Stimulated activated CD8-positive, alpha-beta memory T cell treated with anti-CD3 and anti-CD28 coated beads, Interleukin-15, amount 100 ng/mL, for 24 hours (primary cell): Measurements from ENCODE around the gene MAP4K5.

Experiments used
- DNase-seq: peaks from one replicate; pipeline ENCODE4 v3.0.0-alpha.2; 2020; ENCODE audit warnings: low read depth

MAP4K5 gene

DNA sequence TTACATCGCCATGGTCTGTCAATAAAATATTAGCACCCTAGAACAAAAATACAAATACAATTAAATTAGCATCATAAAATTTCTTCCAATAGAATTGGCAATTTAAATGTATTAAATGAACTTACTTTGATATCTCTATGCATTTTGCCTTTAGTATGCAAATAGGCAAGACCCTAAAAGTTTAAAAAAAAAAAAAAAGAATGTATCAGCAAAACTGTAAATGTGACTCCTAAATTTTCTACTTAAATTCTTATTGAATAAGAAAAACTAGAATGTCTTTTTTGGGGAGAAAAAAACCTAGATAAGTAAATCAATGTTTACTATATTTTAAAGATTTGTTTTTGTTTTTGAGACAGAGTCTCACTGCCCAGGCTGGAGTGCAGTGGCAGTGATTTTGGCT, 56.2 kb downstream of the MAP4K5 start:
- DNase-seq, result no peak

DNA sequence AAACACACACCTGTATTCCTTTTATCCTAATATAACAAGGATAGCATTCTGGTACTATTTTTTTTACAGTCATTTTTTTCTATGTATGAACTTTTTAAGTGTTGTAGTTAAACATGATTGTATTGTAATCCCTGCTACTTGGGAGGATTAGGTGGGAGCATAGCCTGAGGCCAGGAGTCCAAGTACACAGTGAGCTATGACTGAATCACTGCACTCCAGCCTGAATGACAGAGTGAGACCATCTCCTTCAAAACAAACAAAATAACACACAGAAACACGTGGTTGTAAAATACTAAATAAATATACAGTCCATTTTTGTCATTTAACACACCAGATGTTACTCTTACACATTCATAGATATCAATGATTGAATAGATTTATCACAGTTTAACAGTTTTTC, 56.9 kb downstream of the MAP4K5 start:
- no peak for DNase-seq

DNA sequence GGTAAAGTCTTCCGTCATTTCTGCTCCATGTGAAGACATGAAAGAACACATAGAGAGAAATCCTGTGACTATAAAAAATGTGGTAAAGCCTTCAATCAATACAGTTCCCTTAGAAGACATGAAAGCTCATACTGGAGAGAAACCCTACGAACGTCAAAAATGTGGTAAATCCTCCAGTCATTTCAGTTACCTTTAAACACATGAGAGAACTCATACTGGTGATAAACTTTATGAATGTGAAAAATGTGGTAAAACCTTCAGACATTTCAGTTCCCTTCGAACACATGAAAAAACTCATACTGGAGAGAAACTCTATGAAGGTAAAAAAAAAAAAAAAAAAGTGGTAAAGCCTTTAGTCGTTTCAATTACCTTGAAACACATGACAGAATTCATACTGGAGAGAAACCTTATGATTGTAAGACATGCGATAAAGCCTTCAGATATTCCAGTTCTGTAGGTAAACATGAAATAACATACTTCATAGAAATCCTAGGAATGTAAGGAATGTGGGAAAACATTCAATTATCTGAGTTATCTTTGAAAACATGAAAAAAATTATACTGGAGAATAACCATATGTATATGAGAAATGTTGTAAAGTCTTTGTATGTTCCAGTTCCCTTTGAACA, 60.4 kb downstream of the MAP4K5 start:
- DNase-seq, result no peak

DNA sequence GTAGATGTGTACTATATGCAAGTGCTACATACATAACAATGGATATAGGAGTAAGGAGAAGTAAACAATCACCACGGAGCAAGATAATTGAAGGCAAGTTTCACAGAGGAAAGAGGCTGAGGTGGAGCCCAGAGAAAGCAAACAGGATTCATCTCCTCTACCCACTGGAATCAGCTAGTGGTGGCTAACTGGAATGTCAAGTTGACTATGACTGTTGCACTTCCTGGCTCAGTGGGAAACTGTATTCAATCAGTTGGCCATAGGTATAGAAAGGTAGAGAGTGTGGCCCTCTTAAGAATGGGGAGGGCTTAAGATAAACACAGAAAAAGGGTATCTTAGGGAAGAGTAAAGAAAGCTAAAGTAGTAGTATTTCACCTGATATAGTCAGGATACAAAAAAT, 62.4 kb downstream of the MAP4K5 start:
- DNase-seq, result no peak

DNA sequence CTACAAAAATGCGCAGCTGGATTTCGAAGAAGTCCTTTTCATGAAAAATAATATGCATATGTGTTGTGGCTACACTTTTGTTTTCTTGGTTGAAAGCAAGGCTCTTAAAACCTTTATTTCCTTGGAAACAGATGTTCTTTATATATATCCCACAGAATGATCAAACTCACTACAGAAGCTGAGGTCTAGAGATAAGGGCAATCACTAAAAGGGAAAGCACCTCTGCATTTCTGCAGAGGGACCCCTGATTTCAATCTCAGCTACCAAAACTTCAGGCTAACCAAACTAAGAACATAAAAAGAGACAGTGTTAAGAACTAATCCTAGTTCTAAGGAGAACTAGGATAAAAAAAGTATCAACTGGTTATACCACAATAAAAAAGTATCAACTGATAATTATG, 70.3 kb downstream of the MAP4K5 start:
- DNase-seq, result no peak

DNA sequence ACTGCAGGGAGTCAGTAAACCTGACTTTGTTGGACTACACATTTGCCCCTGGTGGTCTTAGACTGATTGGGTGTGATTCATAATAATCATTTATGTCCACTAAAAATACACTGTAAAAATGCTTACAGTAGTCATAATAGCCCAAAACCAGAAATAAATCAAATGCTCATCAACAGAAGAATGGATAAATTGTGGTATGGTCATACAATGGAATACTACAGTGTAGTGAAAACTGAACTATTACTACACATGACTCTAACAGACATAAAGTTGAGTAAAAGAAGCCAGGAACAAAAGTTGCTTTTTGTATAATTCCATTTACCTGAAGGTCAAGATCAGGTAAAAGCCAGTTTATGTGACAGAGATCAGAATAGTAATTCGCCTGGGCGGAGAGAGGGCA, 78.5 kb downstream of the MAP4K5 start:
- no peak for DNase-seq

DNA sequence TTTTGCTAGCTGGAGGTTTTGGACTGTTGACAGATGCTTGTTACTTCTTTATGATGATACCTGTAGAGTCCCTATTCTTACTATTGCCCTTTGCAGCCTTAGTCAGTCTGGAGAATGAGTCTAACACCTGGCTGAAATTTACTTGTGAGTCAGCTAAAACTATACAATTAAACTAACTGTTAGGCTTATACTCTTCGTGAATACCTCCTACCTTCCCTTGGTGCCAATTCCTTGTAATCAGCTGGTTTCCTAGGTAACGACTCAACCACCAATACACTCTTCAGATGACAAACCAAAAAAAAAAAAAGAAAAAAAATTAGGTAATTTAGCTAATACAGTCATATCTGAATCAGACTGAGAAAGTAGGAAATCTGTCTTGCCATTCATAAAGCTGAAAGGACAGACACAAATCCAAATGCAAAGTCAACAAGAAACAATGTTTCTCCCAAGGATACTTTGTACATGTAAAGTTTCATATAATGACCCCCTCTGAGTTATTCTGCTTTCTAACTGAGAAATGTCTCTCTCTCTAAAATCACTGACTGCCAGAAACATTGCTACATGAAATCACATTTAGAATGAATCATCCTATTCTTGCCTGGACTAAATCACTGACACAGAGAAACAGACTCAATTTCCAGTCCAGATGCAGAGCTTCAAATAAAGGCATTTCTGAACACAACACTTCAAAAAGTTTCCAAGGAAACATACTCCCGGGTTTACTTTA, 79.2 kb downstream of the MAP4K5 start:
- DNase-seq, result no peak

DNA sequence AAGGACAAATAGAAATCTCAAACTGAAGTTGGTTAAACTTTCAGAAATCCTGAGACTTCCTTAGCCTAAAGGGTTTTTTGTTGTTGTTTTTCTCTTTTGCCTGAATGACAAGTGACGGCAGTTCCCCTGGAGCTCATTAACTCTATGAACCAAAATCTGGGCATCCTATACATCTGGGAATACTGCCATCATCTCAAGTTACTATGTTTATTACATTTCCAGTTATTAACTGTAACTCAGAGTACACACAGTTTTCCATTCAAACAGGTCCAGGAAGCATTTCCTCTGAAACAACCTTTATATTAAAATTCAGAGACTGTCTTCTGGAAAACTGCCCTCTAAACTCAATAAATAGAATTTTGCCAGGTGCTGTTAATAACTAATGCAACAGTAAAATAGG, 80.1 kb downstream of the MAP4K5 start:
- DNase-seq, result no peak

DNA sequence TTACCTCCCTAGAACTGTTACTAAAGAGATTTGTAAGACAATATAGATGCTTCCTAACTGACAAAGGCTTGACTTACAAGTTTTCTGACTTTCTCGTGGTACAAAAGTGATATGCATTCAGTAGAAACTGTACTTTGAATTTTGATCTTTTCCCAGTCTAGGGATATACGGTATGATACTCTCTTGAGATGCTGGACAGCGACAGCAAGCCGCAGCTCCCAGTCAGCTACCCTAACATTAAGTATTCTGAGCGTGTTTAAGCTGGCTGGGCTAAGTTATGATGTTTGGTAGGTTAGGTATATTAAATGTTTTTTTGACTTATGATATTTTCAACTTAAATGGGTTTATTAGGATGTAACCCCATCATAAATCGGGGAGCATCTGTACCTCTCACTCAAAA, 80.5 kb downstream of the MAP4K5 start:
- DNase-seq, result no peak

DNA sequence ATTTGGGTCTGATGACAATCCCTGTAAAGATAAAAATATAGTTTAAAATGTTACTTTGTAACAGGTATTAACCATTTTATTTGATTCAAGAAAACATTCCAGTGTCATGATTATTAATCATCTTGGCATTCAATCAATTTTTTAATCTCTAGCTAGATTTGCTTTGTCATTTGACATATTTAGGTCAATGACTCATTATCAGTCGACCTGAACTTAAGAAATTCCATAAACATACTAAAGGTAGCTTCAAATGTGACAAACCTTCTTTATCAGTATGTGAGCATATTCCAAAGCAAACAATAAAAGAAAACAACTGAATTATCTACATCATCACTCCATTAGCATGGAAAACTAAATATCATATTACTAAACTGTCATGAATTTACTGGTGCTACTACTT, 84.9 kb downstream of the MAP4K5 start:
- no peak for DNase-seq

DNA sequence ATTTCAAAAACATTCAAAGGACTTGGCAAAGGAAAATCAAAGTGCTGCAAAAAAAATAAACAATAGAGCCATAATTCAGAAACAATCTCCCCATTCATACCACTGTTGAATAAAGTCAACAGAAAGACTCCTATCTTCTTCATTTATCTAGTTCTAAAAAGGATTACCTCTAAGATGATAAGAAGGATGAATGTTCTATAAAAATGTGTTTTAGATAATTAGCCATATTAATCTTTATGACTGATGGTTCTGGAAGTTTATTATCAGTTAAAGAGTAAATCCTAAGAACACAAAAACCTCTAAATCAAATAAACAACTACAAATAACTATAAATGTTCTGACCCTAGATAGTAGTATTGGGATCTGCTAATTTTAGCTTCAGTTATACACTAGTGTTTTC, 97.8 kb downstream of the MAP4K5 start:
- no peak for DNase-seq

DNA sequence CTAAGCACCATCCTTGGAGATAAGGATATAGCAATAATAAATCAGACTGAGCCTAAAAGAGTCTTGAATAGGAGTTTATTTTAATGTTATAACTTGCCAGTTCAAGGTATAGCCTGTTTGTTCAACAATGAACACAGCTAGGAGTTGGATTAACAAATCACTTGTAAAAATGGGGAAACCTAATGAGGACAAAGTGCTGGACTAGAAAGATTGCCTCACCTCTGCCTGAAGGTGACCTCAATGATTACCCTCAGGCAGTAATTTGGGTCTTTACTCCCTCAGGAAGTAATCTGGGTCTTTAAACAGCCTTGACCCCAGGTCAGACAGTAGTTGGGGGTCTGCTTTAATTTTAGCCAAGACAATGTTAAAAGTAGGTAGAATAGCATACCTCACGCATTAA, 100.2 kb downstream of the MAP4K5 start:
- no peak for DNase-seq

DNA sequence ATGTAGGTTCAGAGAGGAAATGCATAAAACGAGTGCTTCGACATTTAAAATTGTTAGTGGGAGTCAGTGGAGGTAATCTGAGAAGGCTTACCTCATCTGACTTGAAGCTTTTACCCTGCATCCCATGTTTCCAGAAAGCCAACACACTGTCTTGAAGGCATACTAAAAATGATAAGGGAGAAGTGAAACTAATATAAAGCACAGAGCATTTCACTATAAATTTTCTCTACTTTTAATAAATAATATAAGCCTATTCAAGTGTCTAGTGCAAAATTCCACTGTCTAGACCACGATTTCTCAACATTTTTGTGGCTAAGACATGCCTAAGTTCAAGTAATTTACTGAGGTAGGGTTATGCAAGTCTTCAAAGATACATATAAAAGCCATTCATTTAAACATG, 106.6 kb downstream of the MAP4K5 start:
- DNase-seq, result no peak

DNA sequence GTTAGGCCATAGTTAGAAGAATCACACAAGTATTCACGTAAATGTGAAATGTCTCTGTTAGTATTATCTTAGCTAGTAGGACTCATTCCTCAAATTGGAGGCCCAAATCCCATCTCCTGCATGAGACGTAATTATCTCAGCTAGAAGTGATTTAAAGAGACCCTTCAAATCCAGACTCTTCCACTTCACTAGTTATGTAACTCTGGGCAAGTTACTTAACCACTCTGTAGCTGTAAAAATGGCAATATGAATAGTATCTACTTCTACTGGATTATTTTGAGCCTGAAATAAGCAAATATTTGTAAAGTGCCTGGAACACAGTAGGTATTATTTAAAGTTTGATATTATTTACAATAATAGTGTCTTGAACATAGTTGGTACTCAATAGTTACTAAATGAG, 107.3 kb downstream of the MAP4K5 start:
- DNase-seq, result no peak

DNA sequence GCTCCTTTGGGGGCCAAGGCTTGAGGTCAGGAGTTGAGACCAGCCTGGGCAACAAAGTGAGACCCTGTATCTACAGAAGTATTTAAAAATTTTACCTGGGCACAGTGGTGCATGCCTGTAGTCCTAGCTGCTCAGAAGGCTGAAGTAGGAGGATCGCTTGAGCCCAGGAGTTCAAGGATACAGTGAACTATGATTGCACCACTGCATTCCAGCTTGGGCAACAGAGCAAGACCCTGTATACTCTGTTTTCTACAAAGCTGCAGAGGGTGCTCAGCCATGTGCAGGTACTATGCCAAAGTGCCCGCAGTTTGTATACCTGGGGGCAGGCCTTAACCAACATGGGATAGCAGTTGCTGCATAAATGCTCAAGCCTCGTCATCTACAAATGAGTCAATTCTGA, 108.8 kb downstream of the MAP4K5 start:
- DNase-seq, result no peak

DNA sequence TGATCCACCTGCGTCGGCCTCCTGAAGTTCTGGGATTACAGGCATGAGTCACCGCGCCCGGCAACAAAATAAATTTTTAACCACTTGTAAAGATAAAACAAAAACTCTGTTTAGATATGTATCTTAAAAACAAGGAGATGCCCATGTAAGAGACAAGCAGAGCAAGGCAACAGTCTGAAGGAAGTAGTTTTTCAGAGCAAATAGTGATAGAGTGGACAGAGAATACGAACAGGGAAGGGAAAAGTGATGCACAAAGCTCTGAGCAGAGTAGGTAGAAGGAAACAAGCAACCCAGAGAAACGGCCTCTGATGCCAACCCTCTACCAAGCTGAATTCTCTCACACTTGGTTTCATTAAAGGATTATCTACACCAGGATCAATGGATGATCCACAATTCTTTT, 110.9 kb downstream of the MAP4K5 start:
- no peak for DNase-seq

DNA sequence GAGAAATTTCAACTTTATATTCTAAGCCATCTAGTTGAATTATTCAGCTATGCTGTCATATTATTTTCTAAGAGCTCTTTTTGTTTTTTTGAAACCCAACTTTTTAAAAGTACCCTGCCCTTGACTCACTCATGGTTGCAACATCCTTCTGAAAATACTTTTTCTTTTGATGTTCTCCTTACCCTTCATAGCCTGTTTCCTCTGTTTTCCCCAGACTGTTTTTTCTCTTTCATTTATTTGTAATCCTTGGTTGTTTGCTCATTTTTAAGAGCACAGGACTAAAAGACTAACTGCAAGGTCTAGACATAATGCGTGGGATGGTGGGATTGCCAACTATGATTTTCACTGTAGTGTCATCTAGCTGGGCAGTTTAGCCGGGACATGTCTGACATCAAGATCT, 114.5 kb downstream of the MAP4K5 start:
- DNase-seq, result no peak

DNA sequence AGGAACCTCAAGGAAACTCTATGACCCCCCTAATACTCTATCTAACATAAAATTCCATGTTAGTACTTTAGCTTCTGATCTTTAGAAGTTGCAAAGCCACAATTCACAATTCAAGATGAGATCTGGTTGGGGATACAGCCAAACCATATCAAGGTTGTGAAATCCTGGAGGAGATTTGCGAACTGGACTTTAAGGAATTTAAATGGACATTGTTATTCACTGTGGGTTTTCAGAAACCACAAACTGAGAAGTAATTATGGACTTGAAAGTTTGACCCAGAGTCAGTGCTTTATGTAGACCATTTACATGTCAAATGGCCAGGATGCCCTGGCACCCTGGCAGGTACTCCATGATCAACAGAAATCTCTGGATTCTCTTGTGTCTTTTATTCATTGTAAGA, 121.4 kb downstream of the MAP4K5 start:
- DNase-seq, result no peak

DNA sequence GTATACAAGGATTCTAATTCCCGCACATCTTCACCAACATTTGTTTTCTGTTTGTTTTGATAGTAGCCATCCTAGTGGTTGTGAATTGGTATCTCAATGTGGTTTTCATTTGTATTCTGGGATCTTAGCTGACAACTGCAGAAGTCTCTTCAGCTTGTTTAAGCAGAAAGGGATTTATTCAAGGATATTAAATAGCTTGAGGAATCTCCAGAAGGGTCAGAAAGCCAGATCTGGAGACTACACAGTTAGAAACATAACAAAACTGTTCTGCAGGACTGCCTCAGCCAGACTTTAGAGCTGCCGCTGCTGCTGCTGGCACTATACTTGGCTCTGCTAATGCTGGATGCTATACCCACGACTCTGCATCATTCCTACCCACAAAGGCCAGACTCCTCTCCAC, 122.3 kb downstream of the MAP4K5 start:
- no peak for DNase-seq

DNA sequence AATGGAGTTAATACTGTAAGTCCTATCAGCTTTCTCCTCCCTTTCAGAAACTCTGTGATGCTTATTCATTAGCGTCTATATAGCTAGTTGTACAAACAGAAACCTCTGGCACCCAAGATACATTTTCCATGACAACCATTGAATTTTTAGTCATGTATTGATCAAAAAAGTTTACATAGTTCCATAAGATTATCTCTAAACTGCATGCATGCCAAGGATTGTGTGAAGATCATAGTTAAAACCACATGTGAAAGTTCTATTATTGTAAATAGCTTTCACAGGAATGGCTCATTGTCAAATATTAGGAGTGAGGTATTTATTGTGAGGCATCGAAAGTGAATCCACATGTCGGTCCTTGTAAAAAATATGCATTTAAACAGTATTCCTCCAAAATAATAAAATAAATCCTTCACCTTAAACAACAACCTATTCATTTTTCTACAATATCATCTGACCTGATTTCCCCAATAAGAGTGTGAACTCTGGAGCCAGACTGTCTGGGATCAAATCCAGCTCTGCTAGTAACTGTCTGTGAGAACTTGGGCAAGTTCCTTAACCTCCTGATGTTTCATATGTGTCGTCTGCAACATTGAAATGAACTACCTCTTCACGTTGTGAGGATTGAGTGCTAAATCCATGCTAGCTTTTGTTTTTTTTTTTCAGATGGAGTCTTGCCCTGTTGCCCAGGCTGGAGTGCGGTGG, 125.1 kb downstream of the MAP4K5 start:
- no peak for DNase-seq

DNA sequence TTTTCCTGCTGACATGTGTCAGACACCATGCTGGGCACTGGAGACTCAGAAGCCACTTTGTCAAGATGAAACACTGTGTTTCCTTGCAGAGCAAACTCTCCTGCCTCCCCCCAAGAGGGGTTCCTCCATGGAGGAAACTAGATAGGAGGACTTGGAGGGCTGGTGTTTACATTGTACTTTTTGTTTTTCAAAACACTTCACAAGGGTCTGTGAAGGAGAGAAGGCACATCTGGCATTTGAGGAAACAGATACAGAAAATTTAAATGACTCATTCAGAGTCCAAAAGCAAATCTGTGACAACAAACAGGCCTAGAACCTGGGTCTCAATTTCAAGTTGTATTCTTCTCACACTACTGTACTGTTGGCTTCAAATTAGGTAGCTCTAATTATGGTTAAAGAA, 128.9 kb downstream of the MAP4K5 start:
- no peak for DNase-seq

DNA sequence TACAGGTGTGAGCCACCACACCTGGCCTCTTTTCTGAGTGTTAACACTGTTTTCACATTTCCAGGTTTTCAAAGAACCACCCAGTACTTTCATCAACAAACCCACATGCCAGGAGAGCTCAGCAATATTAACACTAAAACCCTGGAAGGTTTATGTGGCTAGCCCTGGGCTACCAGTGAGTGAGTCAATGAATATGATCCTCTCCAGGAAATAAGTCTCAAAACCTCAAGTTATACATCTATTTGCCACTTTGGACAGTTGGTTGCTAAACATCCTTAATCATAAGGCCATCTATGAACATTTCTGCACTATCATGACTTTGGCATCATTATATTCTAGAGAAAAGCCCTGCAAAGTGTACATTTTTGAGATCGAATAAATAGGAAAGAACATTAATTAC, 129.4 kb downstream of the MAP4K5 start:
- DNase-seq, result no peak

DNA sequence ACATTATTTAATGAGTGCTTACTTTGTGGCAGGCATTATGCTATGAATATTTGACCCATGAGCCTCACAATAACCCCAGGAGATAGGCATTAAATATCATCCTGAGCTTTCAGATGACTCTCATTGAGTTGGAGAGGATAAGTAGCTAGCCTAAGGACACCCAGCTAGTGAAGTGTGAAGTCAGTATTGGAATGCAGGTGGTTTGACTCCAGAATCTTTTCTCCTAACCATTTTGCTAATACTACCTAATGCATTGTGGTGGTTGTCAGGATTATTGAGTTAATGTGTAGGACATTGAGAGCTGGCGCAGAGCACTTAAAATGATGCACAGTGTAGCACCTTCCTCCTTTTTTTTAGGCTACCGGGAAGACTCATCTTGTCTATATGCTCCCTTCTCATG, 131.9 kb downstream of the MAP4K5 start:
- DNase-seq, result no peak
